KMS-11 (cell line): ENCODE measurements around the gene IFI16.
"Not testable (repeated sequence)": the region's sequence is repeated elsewhere in the genome, so short reads cannot be mapped to it uniquely, and the experiment has no call there.

ENCODE experiments used
- H2AFZ ChIP-seq: fragments of 200-600 bp; sonication (generic); 2 replicates; pipeline ENCODE4 v1.6.1; 2016; ENCODE audit warnings: antibody characterized with exemption, mixed run types, low read depth
- H3K27ac ChIP-seq: fragments of 200-600 bp; sonication (generic); 2 replicates; pipeline ENCODE4 v1.6.1; 2016; ENCODE audit warnings: mild to moderate bottlenecking, mixed run types
- H3K27me3 ChIP-seq: fragments of 200-600 bp; sonication (generic); 2 replicates; pipeline ENCODE4 v1.6.1; 2017; ENCODE audit warnings: mild to moderate bottlenecking, low read depth, mixed run types, moderate library complexity; ENCODE audit not compliant: insufficient read depth
- H3K36me3 ChIP-seq: fragments of 200-600 bp; sonication (generic); 2 replicates; pipeline ENCODE4 v1.6.1; 2017; ENCODE audit warnings: mild to moderate bottlenecking, mixed run types; ENCODE audit not compliant: insufficient read depth
- H3K4me1 ChIP-seq: fragments of 200-600 bp; sonication (generic); 2 replicates; pipeline ENCODE4 v1.6.1; 2016; ENCODE audit warnings: mild to moderate bottlenecking, low read depth, mixed run types; ENCODE audit not compliant: poor library complexity, severe bottlenecking
- H3K4me2 ChIP-seq: fragments of 200-600 bp; sonication (generic); 2 replicates; pipeline ENCODE4 v1.7.0; 2016; ENCODE audit warnings: mild to moderate bottlenecking, mixed run types
- H3K4me3 ChIP-seq: fragments of 200-600 bp; sonication (generic); IDR thresholded peaks from 2 replicates; pipeline ENCODE4 v1.6.1; 2017; ENCODE audit warnings: low read depth, low read length, mixed read lengths; ENCODE audit not compliant: insufficient read depth
- H3K79me2 ChIP-seq: fragments of 200-600 bp; sonication (generic); 2 replicates; pipeline ENCODE4 v1.6.1; 2016; ENCODE audit warnings: low read depth, mixed run types; ENCODE audit not compliant: insufficient read depth
- H3K9ac ChIP-seq: fragments of 200-600 bp; sonication (generic); 2 replicates; pipeline ENCODE4 v1.6.1; 2016; ENCODE audit warnings: mild to moderate bottlenecking, mixed run types
- H4K20me1 ChIP-seq: fragments of 200-600 bp; sonication (generic); 2 replicates; pipeline ENCODE4 v1.6.1; 2016; ENCODE audit warnings: mild to moderate bottlenecking, mixed run types; ENCODE audit not compliant: insufficient read depth
- CTCF ChIP-seq: fragments of 200-600 bp; sonication (generic); conservative IDR thresholded peaks from 2 replicates; pipeline ENCODE4 v1.6.1; 2017; ENCODE audit warnings: low read depth, mild to moderate bottlenecking, antibody characterized with exemption, low read length, moderate library complexity, mixed read lengths

IFI16 gene

DNA sequence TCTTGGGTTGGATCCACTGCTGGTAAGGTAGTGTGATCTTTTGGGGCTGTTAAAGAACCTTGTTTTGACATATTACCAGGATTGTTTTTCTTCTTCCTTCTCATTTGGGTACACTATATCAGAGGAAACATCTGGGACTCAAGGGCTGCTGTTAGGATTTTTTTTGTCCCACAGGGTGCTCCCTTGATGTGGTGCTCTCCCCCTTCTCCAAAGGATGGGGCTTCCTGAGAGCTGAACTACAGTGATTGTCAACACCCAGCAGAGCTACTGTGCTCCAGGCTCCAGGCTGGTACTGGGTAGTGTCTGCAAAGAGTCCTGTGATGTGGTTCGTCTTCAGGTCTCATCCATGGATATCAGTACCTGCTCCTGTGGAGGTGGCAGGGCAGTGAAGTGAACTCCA lies 20.6 kb downstream of the IFI16 start:
- Histone ChIP-seq H3K4me1 (no peaks in the 10 kb centered on the region), H3K4me2 (no peak overlapping the region), H3K9ac (no peak overlapping the region), H3K4me3 (no peak overlapping the region), H3K79me2 (no peaks in the 10 kb centered on the region), H4K20me1 (no peaks in the 10 kb centered on the region), H2AFZ (no peak overlapping the region), H3K27me3 (no peaks in the 10 kb centered on the region), H3K36me3 (peaks cover 6% of the 10 kb centered on the region; the same call in 1 of the 2 replicates), H3K27ac (no peak overlapping the region)
- no peak for TF ChIP-seq CTCF

- H3K4me3 ChIP-seq: no peak overlapping the region
- H3K27ac ChIP-seq: no peak overlapping the region
- H4K20me1 ChIP-seq: no peaks in the 10 kb centered on the region
- H3K79me2 ChIP-seq: no peaks in the 10 kb centered on the region
- no peak overlapping the region for H3K4me2 ChIP-seq
- H3K4me1 ChIP-seq: no peaks in the 10 kb centered on the region
- H3K9ac ChIP-seq: no peak overlapping the region
- no peak for TF ChIP-seq CTCF
- peaks cover 6% of the 10 kb centered on the region; the same call in 1 of the 2 replicates for H3K36me3 ChIP-seq
- H2AFZ ChIP-seq: no peak overlapping the region
- H3K27me3 ChIP-seq: no peaks in the 10 kb centered on the region
These were observed 21.3 kb downstream of the IFI16 start for GRCh38 chr1:159030877-159031447.

GRCh38 chr1:159040206-159040605 lies 30.5 kb downstream of the IFI16 start:
- Histone ChIP-seq H3K27ac (no peak overlapping the region), H2AFZ (no peak overlapping the region), H3K4me2 (no peak overlapping the region), H4K20me1 (no peaks in the 10 kb centered on the region), H3K4me3 (no peak overlapping the region), H3K36me3 (no peaks in the 10 kb centered on the region), H3K27me3 (no peaks in the 10 kb centered on the region), H3K9ac (no peak overlapping the region), H3K79me2 (no peaks in the 10 kb centered on the region), H3K4me1 (no peaks in the 10 kb centered on the region)
- TF ChIP-seq CTCF: no peak

DNA sequence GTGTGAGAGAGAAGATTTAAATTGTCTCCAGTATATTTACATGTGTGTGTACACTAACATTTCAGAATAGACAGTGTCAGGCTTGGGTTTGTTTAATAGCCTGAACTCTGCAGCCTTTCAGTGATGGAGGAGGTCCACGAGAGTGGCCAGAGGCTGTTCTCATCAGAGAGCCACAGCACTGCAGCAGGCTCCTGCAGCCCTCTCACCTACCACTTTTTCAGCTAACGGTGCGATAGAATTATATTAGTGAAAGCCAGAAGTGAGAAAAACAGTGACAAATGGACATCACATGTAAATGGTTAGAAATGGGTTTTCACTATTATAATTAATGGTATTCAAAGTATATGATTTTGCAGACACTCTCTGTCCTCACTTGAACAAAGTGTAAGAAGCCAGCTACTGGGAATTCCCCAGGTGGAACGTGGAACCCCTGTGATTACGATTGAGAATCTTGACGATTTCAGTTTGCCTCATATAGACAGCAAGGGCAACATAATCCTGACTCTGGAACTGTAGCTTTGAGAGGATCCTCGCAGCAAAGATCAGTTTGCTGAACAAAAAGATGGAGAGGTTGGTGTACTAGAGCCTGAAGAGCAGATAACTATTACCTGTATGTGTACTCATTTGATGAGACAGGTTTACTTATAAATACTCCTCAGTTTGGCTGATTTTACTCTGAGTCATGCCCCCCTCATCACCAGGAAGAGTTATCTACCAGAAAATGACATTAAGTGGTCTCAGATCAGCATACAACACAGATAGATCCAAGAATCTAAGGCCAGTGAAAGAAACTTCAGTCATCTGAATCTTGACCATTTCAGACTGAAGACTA lies 31.4 kb downstream of the IFI16 start:
- Histone ChIP-seq H3K79me2 (no peaks in the 10 kb centered on the region), H3K27ac (no peak overlapping the region), H3K4me1 (peaks cover under 1% of the 10 kb centered on the region), H2AFZ (no peak overlapping the region), H3K27me3 (no peaks in the 10 kb centered on the region), H3K36me3 (no peaks in the 10 kb centered on the region), H3K4me3 (no peak overlapping the region), H4K20me1 (no peaks in the 10 kb centered on the region), H3K4me2 (no peak overlapping the region), H3K9ac (no peak overlapping the region)
- no peak for TF ChIP-seq CTCF

DNA sequence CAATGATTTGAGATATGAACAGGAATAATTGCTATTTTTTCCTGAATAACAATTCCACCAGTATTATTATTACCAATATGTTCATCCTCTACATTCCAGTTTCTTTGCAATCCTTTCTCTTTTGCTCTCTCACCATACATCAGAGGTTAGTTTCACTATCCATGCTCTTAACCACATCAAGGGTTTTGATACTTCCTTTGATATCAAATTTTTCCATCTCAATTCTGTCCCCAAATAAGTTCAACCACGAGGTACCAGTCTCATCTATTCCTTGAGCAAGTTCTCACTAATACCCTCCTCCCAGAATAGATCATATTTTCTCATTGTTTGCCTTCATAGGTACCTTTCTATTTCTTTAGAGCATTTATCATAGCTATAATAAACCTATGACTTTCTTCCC lies 36.8 kb downstream of the IFI16 start:
- H3K4me3 ChIP-seq, H3K4me1 ChIP-seq, H3K27ac ChIP-seq, H3K36me3 ChIP-seq, H3K79me2 ChIP-seq, H4K20me1 ChIP-seq, H2AFZ ChIP-seq, H3K9ac ChIP-seq, H3K27me3 ChIP-seq, H3K4me2 ChIP-seq: not testable (repeated sequence)
